HepG2 (cell line): ENCODE measurements around the gene PARP3. TPM values are rescaled to one million over a fixed set of nuclear protein-coding genes. Genes with fewer than 3 reads are reported as not detected.

Source experiments
- BHLHE40 ChIP-seq: IDR thresholded peaks from 2 replicates; pipeline ENCODE4 v1.6.1; 2011; ENCODE audit warnings: low read length, improper control_type of control experiment
- EED ChIP-seq: sonication (generic); formaldehyde crosslinking; IDR thresholded peaks from 2 replicates; pipeline ENCODE4 v1.5.0; 2020; ENCODE audit warnings: mild to moderate bottlenecking, missing genetic modification reagents
- IRF2 ChIP-seq: IDR thresholded peaks from 2 replicates; pipeline ENCODE4 v1.6.1; 2018; ENCODE audit warnings: missing genetic modification reagents, missing compliant biosample characterization
- IRX3 ChIP-seq: sonication (generic); formaldehyde crosslinking; IDR thresholded peaks from 2 replicates; pipeline ENCODE4 v1.8.1; 2023; ENCODE audit warnings: mild to moderate bottlenecking, low read depth, missing genetic modification reagents, borderline replicate concordance
- MAFG ChIP-seq: sonication (generic); formaldehyde crosslinking; IDR thresholded peaks from 2 replicates; pipeline ENCODE4 v1.5.1; 2020; ENCODE audit warnings: mild to moderate bottlenecking, missing genetic modification reagents
- MNT ChIP-seq: fragments of 450-650 bp; IDR thresholded peaks from 2 replicates; pipeline ENCODE4 v1.6.1; 2016
- NFE2L1 ChIP-seq: sonication (generic); formaldehyde crosslinking; IDR thresholded peaks from 2 replicates; pipeline ENCODE4 v1.4.0; 2020; ENCODE audit warnings: missing genetic modification reagents, mild to moderate bottlenecking, borderline replicate concordance
- PHF21A ChIP-seq: sonication (generic); formaldehyde crosslinking; IDR thresholded peaks from 2 replicates; pipeline ENCODE4 v1.5.0; 2020; ENCODE audit warnings: mild to moderate bottlenecking, missing genetic modification reagents
- PITX1 ChIP-seq: sonication (generic); formaldehyde crosslinking; IDR thresholded peaks from 2 replicates; pipeline ENCODE4 v1.5.1; 2020; ENCODE audit warnings: mild to moderate bottlenecking, missing genetic modification reagents
- RXRB ChIP-seq: IDR thresholded peaks from 2 replicates; pipeline ENCODE4 v1.6.1; 2016; ENCODE audit warnings: borderline replicate concordance, missing genetic modification reagents, missing compliant biosample characterization
- SMYD3 ChIP-seq: sonication (generic); formaldehyde crosslinking; IDR thresholded peaks from 2 replicates; pipeline ENCODE4 v1.8.1; 2023; ENCODE audit warnings: mild to moderate bottlenecking, missing genetic modification reagents
- STAG1 ChIP-seq: sonication (generic); formaldehyde crosslinking; IDR thresholded peaks from 2 replicates; pipeline ENCODE4 v1.4.0; 2020; ENCODE audit warnings: missing genetic modification reagents
- SYNCRIP ChIP-seq: fragments of 200-400 bp; formaldehyde crosslinking; IDR thresholded peaks from 2 replicates; pipeline ENCODE4 v1.6.1; 2018; ENCODE audit warnings: mild to moderate bottlenecking, low read depth, low read length; ENCODE audit not compliant: insufficient read depth
- TEAD2 ChIP-seq: sonication (generic); formaldehyde crosslinking; IDR thresholded peaks from 2 replicates; pipeline ENCODE4 v1.9.0; 2021; ENCODE audit warnings: missing genetic modification reagents
- U2AF2 ChIP-seq: fragments of 200-400 bp; formaldehyde crosslinking; IDR thresholded peaks from 2 replicates; pipeline ENCODE4 v1.6.1; 2017; ENCODE audit warnings: low read depth, mild to moderate bottlenecking, low read length
- ZFP41 ChIP-seq: sonication (generic); formaldehyde crosslinking; IDR thresholded peaks from 2 replicates; pipeline ENCODE4 v1.4.0; 2020; ENCODE audit warnings: mild to moderate bottlenecking, missing genetic modification reagents, borderline replicate concordance
- ZMAT3 ChIP-seq: sonication (generic); formaldehyde crosslinking; conservative IDR thresholded peaks from 2 replicates; pipeline ENCODE4 v1.7.0; 2021; ENCODE audit warnings: missing genetic modification reagents
- ZMAT5 ChIP-seq: sonication (generic); formaldehyde crosslinking; IDR thresholded peaks from 2 replicates; pipeline ENCODE4 v1.5.0; 2020; ENCODE audit warnings: mild to moderate bottlenecking, low read depth, missing genetic modification reagents, borderline replicate concordance
- ZNF136 ChIP-seq: sonication (generic); formaldehyde crosslinking; IDR thresholded peaks from 2 replicates; pipeline ENCODE4 v1.8.1; 2022; ENCODE audit warnings: low read depth, mild to moderate bottlenecking, moderate library complexity, missing genetic modification reagents
- ZNF337 ChIP-seq: sonication (generic); formaldehyde crosslinking; IDR thresholded peaks from 2 replicates; pipeline ENCODE4 v1.5.1; 2020; ENCODE audit warnings: missing genetic modification reagents, low read depth, mild to moderate bottlenecking, borderline replicate concordance
- ZNF563 ChIP-seq: sonication (generic); formaldehyde crosslinking; IDR thresholded peaks from 2 replicates; pipeline ENCODE4 v1.8.0; 2022; ENCODE audit warnings: mild to moderate bottlenecking, moderate library complexity, missing genetic modification reagents
- ZNF660 ChIP-seq: sonication (generic); formaldehyde crosslinking; IDR thresholded peaks from 2 replicates; pipeline ENCODE4 v1.5.1; 2020; ENCODE audit warnings: mild to moderate bottlenecking, low read depth, missing genetic modification reagents, borderline replicate concordance
- ZNF713 ChIP-seq: sonication (generic); formaldehyde crosslinking; IDR thresholded peaks from 2 replicates; pipeline ENCODE4 v1.4.0; 2020; ENCODE audit warnings: mild to moderate bottlenecking, missing genetic modification reagents
- ZSCAN29 ChIP-seq: sonication (generic); formaldehyde crosslinking; conservative IDR thresholded peaks from 2 replicates; pipeline ENCODE4 v1.4.0; 2020; ENCODE audit warnings: mild to moderate bottlenecking, missing genetic modification reagents
- ZZZ3 ChIP-seq: sonication (generic); formaldehyde crosslinking; IDR thresholded peaks from 2 replicates; pipeline ENCODE4 v1.4.0; 2020; ENCODE audit warnings: missing genetic modification reagents, mild to moderate bottlenecking, borderline replicate concordance
- polyA plus RNA-seq, 8 experiments: library from polyadenylated mRNA; depleted of rRNA in 3 of 8; stranded (reverse) in 7 of 8; unstranded in 1 of 8; fragments of >200 nt; fragmentation: Illumina TruSeq in 4 of 8; extraction: Trizol in 4 of 8; gene quantifications; 2 replicates each; pipeline versions ENCODE4 v1.2.1 to v1.2.3, GENCODE V29; 2011 to 2016; ENCODE audit warnings: low read depth in 4 of 8, missing spikeins in 1 of 8, mixed read lengths in 1 of 8; ENCODE audit not compliant: insufficient read depth in 1 of 8
- total RNA-seq, 5 experiments: library from RNA; depleted of rRNA; stranded (reverse); fragments of >200 nt; fragmentation: Illumina TruSeq; extraction: Trizol; gene quantifications; 2 replicates each; pipeline ENCODE4 v1.2.3, GENCODE V29; 2016; ENCODE audit warnings: low read depth in 1 of 5
- TF ChIP-seq, protein P1 (sequence below): IDR thresholded peaks from 2 replicates; pipeline ENCODE4 v1.6.1; 2018; ENCODE audit warnings: missing genetic modification reagents, mild to moderate bottlenecking, missing compliant biosample characterization
- TF ChIP-seq, protein P2 (sequence below): sonication (generic); formaldehyde crosslinking; IDR thresholded peaks from 2 replicates; pipeline ENCODE4 v1.4.0; 2020; ENCODE audit warnings: missing genetic modification reagents

PARP3 gene
- total and polyA plus RNA-seq, 2 of the 13 experiments (the other 11 are each of a cell fraction or from before 2014, with no cell fraction given), result 11.2 to 21.5 TPM

- TF ChIP-seq ZNF660 (CRISPR knock-in tag) (no peak), IRX3 (CRISPR knock-in tag) (no peak), NFE2L1 (no peak), ZNF713 (CRISPR knock-in tag) (no peak), PHF21A (no peak), ZSCAN29 (CRISPR knock-in tag) (no peak), BHLHE40 (no peak), ZZZ3 (CRISPR knock-in tag) (no peak), PITX1 (CRISPR knock-in tag) (no peak), U2AF2 (no peak), EED (CRISPR knock-in tag) (no peak), ZNF563 (CRISPR knock-in tag) (peak; percentile 80; the same call in 1 of the 2 replicates), TEAD2 (CRISPR knock-in tag) (no peak), RXRB (no peak), MAFG (CRISPR knock-in tag) (no peak), ZMAT3 (no peak), SYNCRIP (no peak), MNT (no peak), IRF2 (CRISPR knock-in tag) (no peak), SMYD3 (CRISPR knock-in tag) (no peak), ZNF337 (CRISPR knock-in tag) (0 out of 2 replicates have a peak, but pooled peaks have one; percentile 25), STAG1 (no peak), ZMAT5 (CRISPR knock-in tag) (no peak), ZFP41 (CRISPR knock-in tag) (no peak), ZNF136 (CRISPR knock-in tag) (no peak)
- TF ChIP-seq, protein P1, sequence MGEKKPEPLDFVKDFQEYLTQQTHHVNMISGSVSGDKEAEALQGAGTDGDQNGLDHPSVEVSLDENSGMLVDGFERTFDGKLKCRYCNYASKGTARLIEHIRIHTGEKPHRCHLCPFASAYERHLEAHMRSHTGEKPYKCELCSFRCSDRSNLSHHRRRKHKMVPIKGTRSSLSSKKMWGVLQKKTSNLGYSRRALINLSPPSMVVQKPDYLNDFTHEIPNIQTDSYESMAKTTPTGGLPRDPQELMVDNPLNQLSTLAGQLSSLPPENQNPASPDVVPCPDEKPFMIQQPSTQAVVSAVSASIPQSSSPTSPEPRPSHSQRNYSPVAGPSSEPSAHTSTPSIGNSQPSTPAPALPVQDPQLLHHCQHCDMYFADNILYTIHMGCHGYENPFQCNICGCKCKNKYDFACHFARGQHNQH (CRISPR knock-in tag), result no peak
- TF ChIP-seq, protein P2, sequence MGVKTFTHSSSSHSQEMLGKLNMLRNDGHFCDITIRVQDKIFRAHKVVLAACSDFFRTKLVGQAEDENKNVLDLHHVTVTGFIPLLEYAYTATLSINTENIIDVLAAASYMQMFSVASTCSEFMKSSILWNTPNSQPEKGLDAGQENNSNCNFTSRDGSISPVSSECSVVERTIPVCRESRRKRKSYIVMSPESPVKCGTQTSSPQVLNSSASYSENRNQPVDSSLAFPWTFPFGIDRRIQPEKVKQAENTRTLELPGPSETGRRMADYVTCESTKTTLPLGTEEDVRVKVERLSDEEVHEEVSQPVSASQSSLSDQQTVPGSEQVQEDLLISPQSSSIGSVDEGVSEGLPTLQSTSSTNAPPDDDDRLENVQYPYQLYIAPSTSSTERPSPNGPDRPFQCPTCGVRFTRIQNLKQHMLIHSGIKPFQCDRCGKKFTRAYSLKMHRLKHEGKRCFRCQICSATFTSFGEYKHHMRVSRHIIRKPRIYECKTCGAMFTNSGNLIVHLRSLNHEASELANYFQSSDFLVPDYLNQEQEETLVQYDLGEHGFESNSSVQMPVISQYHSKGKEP (CRISPR knock-in tag), result no peak
Measured at GRCh38 chr3:51974277-51974962, 32.3 kb downstream of the PARP3 start (continued).
